GM10266 (cell line): Measurements from ENCODE around the gene SDC1.

Experiments
- DNase-seq: peaks from one replicate; pipeline ENCODE4 v3.0.0; 2012; ENCODE audit errors: extremely low spot score
- CTCF ChIP-seq: IDR thresholded peaks from 2 replicates; pipeline ENCODE4 v1.5.1; 2012; ENCODE audit warnings: mild to moderate bottlenecking, low read depth; ENCODE audit not compliant: control insufficient read depth, insufficient read depth; ENCODE audit errors: missing control alignments

The SDC1 gene

GRCh38 chr2:20220806-20221554 lies 4.0 kb downstream of the SDC1 start:
- TF ChIP-seq CTCF = no peak
- DNase-seq = no peak

GRCh38 chr2:20219763-20220380 lies 5.1 kb downstream of the SDC1 start:
- TF ChIP-seq CTCF = no peak
- DNase-seq = no peak

GRCh38 chr2:20218331-20219320 lies 6.3 kb downstream of the SDC1 start:
- no peak for DNase-seq
- TF ChIP-seq CTCF = no peak

GRCh38 chr2:20217041-20217970 lies 7.6 kb downstream of the SDC1 start:
- no peak for TF ChIP-seq CTCF
- DNase-seq = no peak

GRCh38 chr2:20216130-20217025 lies 8.6 kb downstream of the SDC1 start:
- TF ChIP-seq CTCF = no peak
- DNase-seq = no peak
